ENCODE results near the gene NKX1-2. TPM values are rescaled to one million over a fixed set of nuclear protein-coding genes. Genes with fewer than 3 reads are reported as not detected.

NKX1-2 gene
- total RNA-seq, 1 experiment from 2014 or later, result 0.36 TPM

DNA sequence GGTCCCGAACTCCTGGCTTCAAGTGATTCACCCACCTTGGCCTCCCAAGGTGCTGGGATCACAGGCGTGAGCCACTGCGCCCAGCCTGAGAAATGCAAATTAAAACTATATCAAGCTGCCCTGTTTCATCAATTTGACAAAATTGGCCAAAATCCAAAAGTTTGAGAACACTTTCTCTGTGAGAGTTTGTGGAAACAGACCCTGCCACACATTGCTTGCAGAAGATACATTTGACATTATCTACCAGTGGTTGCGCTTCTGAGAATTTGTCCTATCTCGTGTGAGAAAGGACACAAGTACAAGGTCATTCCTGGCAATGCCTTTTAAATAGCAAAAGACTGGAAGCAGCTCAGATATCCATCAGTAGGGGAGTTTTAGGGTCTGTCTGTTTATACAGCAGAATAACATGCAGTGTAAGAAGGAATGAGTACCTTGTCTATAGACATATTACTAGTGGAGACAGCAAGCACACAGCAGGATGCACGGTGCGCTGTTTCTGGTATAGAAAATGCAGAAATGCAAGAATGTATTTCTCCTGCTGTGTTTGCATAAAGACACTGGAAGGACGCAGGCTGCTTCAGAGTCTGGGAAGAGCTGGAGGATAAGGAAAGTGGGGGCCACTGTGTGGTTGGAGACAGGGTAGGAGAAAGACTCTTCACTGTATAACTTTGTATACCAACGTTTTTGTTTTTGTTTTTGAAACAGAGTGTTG, 16.1 kb upstream of the NKX1-2 start:
- no peaks in the 10 kb centered on the region for H4K20me1 ChIP-seq (ENCODE audit: low read length)
- no peaks in the 10 kb centered on the region for H3K4me1 ChIP-seq (ENCODE audit: insufficient read depth, low read length)
- ChIA-PET CTCF (no interaction called here), POLR2A (ENCODE audit: unreplicated experiment) (no interaction called here)
- H3K9me3 ChIP-seq (ENCODE audit: low read length), result no peaks in the 10 kb centered on the region
- H3K9ac ChIP-seq (ENCODE audit: low read length), result no peak overlapping the region
- no peaks in the 10 kb centered on the region for H3K27me3 ChIP-seq (ENCODE audit: low read length)
- H3K4me3 ChIP-seq (ENCODE audit: low read length), result no peak overlapping the region
- no peaks in the 10 kb centered on the region for H3K9me2 ChIP-seq (replicated peaks; ENCODE audit: low read length)
- no peak overlapping the region for H3K27ac ChIP-seq (ENCODE audit: low read length)
- DNase-seq (no peak), ATAC-seq (no peak)
- H3K36me3 ChIP-seq (ENCODE audit: low read depth, low read length), result no peaks in the 10 kb centered on the region
- TF ChIP-seq, protein P1, sequence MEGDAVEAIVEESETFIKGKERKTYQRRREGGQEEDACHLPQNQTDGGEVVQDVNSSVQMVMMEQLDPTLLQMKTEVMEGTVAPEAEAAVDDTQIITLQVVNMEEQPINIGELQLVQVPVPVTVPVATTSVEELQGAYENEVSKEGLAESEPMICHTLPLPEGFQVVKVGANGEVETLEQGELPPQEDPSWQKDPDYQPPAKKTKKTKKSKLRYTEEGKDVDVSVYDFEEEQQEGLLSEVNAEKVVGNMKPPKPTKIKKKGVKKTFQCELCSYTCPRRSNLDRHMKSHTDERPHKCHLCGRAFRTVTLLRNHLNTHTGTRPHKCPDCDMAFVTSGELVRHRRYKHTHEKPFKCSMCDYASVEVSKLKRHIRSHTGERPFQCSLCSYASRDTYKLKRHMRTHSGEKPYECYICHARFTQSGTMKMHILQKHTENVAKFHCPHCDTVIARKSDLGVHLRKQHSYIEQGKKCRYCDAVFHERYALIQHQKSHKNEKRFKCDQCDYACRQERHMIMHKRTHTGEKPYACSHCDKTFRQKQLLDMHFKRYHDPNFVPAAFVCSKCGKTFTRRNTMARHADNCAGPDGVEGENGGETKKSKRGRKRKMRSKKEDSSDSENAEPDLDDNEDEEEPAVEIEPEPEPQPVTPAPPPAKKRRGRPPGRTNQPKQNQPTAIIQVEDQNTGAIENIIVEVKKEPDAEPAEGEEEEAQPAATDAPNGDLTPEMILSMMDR (conservative IDR thresholded peaks at IDR 0.05; ENCODE audit: low read depth, low read length), result no peak
- no peak for TF ChIP-seq EZH2phosphoT487 (IDR thresholded peaks at IDR 0.05; ENCODE audit: borderline replicate concordance, low read length)
- TF ChIP-seq EZH2 (IDR thresholded peaks at IDR 0.05; ENCODE audit: low read length, unreplicated experiment), result no peak
- intact Hi-C loops (cut with micrococcal nuclease), result no loop called here
- no peak overlapping the region for H3K4me2 ChIP-seq (ENCODE audit: low read length)
- no TSS peak for BruUV-seq (replicated peaks)
- no peak overlapping the region for H2AFZ ChIP-seq (ENCODE audit: low read length)
- 0 out of 2 replicates have a peak, but pooled peaks cover 5% of the 10 kb centered on the region for H3K79me2 ChIP-seq (ENCODE audit: low read length)
- H3F3A ChIP-seq (ENCODE audit: low read length, unreplicated experiment), result no peaks in the 10 kb centered on the region

DNA sequence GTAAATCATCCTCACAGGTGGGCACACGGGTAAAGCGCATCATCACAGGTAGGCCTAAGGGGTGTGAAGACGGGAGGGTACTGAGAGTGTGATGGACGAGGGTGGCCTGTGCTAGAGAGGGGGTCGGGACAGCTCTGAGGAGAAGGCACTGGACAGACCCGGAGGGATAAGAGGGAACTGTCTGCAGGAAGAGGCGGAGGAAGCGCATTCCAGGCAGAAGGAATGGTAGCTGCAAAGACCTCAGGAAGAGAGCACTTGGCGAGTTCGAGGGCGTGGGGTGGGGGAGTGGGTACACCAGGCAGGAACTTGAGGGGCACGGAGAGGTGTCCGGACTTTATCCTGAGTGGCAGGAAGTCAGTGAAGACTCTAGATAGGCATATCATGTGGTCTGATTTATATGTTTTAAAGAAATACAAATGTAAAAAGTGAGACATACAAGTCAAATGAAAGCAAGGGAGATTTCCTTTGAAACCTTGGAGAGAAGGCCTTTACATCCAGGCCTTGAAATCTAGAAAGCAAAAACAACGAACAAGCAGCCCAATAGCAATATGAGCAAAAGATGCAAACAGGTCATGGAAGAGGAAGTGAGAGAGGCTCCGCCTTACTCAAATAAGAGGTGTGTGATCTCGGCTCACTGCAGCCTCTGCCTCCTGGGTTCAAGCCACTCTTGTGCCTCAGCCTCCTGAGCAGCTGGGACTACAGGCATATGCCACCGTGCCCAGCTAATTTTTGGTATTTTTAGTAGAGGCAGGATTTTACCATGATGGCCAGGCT, 15.4 kb upstream of the NKX1-2 start:
- intact Hi-C loops (cut with micrococcal nuclease), result no loop called here
- H3K79me2 ChIP-seq (ENCODE audit: low read length), result 0 out of 2 replicates have a peak, but pooled peaks cover 5% of the 10 kb centered on the region
- DNase-seq, result no peak
- H3K9me2 ChIP-seq (replicated peaks; ENCODE audit: low read length), result no peaks in the 10 kb centered on the region
- ATAC-seq, result no peak
- no TSS peak for BruUV-seq (replicated peaks)
- TF ChIP-seq EZH2phosphoT487 (IDR thresholded peaks at IDR 0.05; ENCODE audit: borderline replicate concordance, low read length) (no peak), EZH2 (IDR thresholded peaks at IDR 0.05; ENCODE audit: low read length, unreplicated experiment) (no peak)
- TF ChIP-seq, protein P1 (conservative IDR thresholded peaks at IDR 0.05; ENCODE audit: low read depth, low read length), result no peak
- H3K27ac ChIP-seq (ENCODE audit: low read length), result no peak overlapping the region
- H3F3A ChIP-seq (ENCODE audit: low read length, unreplicated experiment), result no peaks in the 10 kb centered on the region
- H3K9ac ChIP-seq (ENCODE audit: low read length), result no peak overlapping the region
- ChIA-PET POLR2A (ENCODE audit: unreplicated experiment) (no interaction called here), CTCF (no interaction called here)
- no peaks in the 10 kb centered on the region for H3K4me1 ChIP-seq (ENCODE audit: insufficient read depth, low read length)
- H3K4me2 ChIP-seq (ENCODE audit: low read length), result no peak overlapping the region
- H3K36me3 ChIP-seq (ENCODE audit: low read depth, low read length), result no peaks in the 10 kb centered on the region
- no peaks in the 10 kb centered on the region for H4K20me1 ChIP-seq (ENCODE audit: low read length)
- H2AFZ ChIP-seq (ENCODE audit: low read length), result no peak overlapping the region
- no peaks in the 10 kb centered on the region for H3K27me3 ChIP-seq (ENCODE audit: low read length)
- H3K9me3 ChIP-seq (ENCODE audit: low read length), result no peaks in the 10 kb centered on the region
- H3K4me3 ChIP-seq (ENCODE audit: low read length), result no peak overlapping the region
